Iris pigment epithelial cell (primary cell): ENCODE data around the gene BCAS3.

Experiments
- DNase-seq: peaks from one replicate; pipeline ENCODE4 v3.0.0-alpha.2; 2011; ENCODE audit warnings: low read depth

Gene BCAS3

DNA sequence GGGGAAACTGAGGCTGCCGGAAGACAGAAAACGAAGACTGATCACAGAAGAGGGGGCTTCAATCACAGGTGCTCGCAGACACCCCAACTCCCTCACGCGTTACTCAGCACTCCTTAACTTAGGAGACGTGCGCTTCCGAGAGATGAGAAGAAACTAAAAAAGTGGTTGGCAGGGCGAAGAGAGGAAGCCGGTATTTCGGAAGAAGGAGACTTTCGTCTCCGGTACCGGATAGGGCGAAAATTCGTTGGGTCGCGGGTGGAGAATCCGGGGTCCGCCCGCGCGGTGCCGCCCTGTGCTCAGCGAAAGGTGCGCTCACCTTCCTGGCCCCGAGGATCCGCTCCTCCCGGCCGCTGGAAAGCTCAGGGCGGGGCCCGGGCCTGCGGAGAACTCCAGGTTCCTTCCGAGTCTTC lies 721.1 kb downstream of the BCAS3 start:
- no peak for DNase-seq

DNA sequence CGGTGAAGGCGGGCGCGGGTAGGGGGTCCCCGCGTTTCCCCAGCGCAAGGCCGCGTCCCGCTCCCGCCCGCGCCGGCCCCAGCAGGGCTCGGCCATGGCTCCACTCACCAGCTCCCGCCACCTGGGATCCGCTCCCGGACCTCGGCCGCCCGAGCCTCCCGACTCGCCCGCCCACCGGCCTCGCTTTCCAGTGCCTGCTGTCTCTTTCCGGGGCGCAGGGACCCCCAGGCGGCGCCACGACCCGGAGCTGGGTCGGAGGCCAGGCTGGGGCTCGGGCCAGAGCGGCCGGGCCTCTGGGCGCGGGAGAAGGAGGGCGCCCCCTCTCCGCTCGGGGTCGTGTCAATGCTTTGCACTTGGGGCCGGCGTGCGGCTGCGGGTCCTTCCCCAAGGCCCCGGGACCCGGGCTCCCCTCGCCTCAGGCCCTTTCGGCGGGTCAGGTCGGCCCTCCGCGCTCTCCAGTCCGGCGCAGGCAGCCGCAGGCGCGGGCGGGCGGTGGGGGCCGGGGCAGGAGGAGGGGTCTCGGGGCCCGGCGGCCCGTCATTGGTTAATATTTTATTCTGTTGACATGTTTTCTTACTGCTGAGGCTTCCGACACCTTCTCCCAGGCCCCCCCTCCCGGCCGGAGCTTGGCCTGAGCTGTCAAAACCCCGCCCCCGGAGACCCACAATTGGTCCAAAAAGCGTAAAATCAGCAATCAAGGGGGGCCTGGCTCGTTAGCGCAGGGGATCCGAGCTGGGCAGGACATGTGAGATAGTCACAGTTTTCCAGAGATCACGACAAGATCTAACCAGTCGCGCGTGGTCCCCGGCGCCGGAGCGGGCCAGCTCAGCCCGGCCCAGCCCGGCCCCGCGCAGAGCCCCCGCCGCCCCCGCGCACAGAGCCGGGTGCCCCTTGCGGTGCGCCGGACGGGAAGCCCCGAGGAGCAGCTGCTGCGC lies 721.7 kb downstream of the BCAS3 start, which contains the start of gene TBX2:
Gene TBX2, plus strand, starts transcription at position 713 of the 935 bp plus-strand sequence. CDS start 334 bp downstream, outside the sequence.
- DNase-seq = peak; percentile 63

DNA sequence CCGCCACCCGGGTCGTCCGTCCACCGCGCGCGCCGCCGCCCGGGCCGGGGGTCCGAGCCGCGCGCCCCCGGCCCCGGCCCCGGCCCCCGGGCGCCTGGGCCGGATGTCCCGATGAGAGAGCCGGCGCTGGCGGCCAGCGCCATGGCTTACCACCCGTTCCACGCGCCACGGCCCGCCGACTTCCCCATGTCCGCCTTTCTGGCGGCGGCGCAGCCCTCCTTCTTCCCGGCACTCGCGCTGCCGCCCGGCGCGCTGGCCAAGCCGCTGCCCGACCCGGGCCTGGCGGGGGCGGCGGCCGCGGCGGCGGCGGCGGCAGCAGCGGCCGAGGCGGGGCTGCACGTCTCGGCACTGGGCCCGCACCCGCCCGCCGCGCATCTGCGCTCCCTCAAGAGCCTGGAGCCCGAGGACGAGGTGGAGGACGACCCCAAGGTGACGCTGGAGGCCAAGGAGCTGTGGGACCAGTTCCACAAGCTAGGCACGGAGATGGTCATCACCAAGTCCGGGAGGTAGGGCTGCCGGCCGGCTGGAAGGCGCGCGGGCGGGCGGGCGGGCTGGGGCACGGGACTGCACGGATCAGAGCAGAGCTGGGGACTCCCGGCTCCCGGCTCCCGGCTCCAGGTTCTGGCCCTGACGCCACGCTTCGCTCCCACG lies 722.5 kb downstream of the BCAS3 start:
- peak; percentile 27 for DNase-seq

DNA sequence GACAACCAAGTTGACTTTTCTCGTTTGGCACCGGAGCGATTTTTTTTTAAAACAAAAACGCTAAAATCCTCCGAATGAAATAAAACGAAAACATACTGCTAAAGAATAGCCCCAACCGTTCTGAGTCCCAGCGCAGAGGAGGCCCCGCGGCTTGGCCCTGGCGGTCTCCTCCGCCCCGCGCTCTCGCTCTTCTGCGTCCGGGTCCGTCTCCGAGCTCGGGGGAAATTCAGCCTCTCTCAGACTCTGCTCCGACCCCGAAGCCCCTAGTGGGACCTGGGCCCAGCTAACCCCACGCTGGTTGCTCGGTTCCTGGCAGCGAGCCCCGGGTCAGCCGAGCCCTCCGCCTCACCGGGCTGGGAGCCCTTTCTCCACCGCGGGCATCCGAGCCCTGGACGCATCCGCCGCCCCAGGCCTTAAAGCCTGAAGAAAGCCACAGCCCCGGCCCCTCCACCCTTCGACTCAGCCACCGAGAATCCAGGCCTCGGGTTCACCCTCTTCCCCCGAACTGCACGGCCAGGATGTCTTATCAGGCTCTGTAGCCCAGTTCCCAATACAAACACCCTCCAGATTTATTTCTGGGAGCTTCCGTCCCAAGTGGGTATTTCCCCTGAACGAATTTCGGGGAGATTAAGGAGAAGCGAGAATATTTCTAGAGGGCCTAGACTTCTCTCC lies 723.2 kb downstream of the BCAS3 start:
- no peak for DNase-seq

DNA sequence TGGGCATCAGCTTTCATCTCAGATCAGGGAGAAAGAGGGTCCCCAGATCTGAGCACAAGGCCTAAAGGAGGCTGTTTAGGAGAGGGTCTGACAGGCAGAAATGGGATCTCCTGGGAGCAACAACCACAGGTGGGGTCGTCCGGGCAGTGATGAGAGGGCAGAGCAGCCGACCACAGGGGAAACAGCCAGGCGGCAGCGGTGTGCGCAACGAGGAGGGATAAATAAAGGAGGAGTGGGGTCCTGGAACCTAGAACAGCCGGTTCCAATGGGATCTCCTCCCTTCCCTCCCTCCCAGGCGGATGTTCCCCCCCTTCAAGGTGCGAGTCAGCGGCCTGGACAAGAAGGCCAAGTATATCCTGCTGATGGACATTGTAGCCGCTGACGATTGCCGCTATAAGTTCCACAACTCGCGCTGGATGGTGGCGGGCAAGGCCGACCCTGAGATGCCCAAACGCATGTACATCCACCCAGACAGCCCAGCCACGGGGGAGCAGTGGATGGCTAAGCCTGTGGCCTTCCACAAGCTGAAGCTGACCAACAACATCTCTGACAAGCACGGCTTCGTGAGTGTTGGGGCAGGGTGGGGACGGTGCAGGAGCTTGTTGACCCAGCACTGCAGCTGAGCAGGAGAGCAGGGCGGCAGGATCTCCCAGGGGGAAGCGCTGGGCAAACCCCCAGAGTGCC lies 723.9 kb downstream of the BCAS3 start:
- DNase-seq = no peak

DNA sequence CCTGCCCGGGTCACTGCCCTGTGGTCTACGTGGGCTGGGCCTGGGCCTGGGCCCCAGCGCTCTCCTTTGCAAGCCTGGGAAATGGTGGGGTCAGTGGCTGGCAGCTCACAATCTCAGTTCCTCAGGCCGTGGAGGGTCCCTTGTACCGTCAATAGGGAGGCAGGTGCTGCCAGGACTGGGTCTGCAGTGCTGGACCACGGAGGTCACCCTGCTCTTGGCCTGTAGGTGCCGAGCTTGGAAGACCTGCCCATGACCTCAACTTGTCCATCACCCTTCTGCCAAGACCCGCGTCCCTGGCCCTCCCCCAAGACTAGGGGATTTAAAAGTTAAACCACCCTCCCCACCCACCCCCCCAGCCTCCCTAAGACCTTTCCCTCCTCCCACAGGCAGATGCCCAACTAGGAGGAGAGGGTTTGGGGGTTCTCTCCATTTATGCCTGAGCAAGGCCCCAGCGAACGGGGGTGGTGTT lies 724.5 kb downstream of the BCAS3 start:
- no peak for DNase-seq

DNA sequence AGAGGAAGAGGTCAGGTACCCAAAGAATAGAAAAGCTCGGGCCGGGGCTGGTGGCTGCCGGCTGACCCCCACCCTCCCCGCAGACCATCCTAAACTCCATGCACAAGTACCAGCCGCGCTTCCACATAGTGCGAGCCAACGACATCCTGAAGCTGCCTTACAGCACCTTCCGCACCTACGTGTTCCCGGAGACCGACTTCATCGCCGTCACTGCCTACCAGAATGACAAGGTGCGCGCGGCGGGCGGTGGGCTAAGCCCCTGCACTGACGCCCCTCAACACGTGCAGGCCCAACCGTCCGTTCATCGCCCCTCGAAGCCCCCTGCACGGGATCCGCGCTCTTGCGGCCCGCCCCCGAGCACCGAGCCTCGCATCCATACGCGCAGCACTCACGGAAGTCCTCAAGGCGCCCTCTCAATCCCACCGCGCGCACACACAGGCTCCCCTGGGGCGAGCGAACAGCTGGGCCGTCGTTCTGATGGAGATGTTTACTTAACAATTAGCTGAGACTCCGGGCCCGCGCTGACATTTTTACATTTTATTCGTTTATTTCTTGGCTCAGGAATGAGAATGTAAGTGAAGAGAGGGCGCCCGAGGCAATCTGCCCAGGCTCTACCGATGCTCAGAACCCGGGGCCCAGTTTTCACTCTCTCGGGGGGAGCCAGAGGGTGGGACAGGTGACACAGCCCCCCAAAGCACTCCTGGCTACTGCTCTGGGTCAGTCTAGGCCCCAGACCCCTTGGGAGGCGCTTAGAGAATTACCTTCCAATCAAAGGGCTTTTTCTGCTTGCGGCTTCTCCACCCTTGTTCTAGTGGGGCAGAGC lies 725.5 kb downstream of the BCAS3 start:
- no peak for DNase-seq

DNA sequence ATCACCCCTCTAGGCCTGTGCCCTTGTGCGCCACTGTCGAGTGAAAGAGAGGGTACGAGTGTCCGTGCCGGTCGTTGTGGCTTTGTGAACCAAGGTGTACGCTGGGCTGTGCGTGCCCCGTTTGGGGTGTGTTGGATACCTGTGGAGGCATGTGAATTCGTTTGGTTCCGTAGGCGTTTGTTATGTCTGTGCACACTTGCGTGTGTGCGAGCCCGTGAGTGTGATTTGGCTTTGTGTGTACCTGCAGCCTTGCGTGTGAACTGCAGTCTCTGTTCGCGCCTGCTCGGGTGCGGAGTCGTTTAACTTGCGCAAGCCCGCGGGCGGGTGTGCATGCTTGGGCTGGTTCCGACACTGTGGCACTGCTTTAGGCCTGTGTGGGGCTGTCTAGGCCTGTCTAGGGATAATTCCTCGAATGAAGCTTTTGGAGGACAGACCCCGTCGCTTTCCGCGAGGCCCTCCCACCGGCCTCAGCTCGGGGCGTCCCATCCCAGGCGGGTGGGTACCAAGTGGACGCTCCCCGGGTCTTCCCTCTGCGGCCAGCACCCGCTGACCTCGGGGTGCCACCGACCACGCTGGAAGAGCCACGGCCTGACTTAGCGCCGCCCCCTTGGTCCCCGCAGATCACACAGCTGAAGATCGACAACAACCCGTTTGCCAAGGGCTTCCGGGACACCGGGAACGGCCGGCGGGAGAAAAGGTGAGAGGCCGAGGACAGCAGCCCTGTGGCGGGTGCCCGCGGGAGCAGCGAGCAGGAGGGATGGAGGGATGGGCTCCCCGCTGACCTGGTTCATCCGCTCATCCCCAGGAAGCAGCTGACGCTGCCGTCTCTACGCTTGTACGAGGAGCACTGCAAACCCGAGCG lies 726.4 kb downstream of the BCAS3 start:
- DNase-seq = no peak

DNA sequence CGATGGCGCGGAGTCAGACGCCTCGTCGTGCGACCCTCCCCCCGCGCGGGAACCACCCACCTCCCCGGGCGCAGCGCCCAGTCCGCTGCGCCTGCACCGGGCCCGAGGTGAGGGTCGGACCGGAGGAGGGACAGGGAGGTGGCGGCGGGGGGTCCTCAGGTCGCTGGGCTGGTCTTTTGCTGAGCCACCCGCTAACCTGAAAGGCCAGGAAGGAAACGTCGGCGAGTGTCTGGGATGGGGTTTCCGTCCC lies 726.9 kb downstream of the BCAS3 start:
- DNase-seq = no peak

DNA sequence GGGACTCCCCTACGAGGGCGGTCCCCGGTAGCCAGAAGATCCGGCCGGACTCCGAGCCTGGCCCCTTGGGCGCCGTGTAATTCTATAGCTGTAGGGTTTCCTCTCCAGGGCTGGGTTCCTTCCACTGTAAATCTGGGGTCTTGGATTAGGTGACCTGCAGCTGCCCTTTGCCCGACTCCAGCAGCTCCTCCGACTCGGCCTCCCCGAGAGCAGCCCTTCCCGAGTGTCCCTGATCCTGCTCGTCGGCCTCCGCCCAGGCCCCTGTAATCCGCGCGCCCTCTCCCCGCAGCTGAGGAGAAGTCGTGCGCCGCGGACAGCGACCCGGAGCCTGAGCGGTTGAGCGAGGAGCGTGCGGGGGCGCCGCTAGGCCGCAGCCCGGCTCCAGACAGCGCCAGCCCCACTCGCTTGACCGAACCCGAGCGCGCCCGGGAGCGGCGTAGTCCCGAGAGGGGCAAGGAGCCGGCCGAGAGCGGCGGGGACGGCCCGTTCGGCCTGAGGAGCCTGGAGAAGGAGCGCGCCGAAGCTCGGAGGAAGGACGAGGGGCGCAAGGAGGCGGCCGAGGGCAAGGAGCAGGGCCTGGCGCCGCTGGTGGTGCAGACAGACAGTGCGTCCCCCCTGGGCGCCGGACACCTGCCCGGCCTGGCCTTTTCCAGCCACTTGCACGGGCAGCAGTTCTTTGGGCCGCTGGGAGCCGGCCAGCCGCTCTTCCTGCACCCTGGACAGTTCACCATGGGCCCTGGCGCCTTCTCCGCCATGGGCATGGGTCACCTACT lies 727.4 kb downstream of the BCAS3 start:
- no peak for DNase-seq

DNA sequence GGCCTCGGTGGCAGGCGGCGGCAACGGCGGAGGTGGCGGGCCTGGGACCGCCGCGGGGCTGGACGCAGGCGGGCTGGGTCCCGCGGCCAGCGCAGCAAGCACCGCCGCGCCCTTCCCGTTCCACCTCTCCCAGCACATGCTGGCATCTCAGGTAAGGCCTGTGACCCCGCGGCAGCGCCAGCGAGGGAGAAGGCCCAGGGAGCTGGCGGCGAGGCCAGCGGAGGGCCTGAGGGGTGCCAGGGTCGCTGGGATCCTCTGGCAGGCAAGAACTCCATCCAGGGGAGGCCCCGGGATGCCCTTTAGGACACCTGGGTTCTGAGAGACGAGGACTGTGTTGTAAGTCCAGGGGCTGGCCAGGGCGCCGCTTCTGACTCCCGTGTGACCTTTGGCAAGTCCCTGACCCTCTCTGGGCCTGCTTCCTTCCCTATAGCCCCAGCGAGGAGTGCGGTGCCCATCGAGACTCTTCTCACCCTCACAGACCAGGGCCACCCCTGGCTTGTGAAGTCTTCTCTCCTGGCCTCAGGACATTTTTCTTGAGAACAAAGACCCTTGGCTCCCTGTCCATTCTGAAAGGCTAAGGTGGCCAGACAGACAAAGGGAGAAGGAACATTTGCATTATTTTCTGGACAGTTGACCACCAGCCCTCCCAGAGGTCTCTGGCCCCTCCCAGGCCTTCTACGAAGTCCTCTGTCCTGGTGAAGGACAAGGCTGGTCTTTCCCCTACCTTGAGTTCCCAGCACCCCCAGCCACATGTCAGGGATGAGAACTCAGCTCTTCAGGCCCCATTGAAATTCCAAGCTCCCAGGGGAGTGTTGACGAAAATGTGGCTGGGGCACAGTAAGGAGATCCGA lies 728.3 kb downstream of the BCAS3 start:
- DNase-seq = no peak

DNA sequence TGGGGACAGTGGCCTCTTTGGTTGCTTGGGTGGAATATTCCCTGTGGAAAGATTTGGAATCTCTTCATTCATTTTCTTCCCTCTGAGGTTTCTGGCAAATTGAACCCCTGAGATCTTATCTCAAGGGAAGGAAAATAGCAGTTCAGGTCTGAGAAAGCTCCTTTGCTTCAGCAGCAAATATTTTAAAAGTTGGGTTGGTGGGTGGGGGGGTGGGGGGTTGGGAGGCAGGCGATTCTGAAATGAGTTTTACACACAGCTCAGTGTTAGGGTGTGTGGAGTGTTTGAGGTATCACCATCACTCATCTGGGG lies 728.8 kb downstream of the BCAS3 start:
- DNase-seq = no peak

DNA sequence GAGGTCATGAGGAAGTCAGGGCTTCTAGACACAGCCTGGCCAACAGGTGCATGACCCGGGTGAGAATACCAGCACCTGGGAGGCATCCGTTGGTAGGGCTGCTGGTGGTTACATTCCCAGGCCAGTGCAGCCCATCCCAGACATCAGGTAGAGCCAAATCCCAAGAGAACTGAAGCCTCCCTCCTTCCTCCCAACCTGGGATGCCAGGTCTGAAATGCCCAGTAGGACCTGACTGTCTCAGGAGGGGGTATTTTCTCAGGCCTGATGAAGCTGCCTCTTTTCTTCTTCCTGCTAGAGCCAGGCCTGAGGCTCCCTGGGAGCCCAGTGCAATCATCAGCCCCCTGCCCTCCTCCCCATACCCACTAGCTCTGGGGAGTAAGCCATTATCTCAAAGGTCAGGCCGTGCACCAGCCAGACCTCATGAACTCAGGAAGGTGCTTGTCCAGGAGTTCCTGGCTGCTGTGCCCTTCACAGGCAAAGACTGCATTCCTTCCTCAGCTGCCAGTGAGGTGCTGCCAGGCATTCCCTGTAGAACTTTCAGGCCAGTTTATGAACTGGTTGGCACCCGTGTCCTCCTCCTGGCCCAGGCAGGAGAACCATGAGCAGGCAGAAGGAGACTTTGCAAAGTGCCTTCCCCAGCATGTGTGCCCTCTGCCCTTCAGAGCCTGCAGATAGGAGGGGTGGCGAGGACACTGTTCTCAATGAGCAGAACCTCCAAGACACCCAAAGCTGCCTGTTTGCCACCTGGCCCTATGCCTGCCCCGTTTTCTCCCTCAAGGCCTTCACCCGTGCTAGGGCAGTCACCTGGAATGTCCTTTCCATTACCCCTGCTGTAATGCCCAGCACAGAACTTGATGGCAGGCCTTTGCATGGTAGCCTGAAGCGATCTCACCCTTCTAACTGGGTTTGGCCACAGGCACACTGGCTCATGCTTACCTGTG lies 729.6 kb downstream of the BCAS3 start:
- no peak for DNase-seq

DNA sequence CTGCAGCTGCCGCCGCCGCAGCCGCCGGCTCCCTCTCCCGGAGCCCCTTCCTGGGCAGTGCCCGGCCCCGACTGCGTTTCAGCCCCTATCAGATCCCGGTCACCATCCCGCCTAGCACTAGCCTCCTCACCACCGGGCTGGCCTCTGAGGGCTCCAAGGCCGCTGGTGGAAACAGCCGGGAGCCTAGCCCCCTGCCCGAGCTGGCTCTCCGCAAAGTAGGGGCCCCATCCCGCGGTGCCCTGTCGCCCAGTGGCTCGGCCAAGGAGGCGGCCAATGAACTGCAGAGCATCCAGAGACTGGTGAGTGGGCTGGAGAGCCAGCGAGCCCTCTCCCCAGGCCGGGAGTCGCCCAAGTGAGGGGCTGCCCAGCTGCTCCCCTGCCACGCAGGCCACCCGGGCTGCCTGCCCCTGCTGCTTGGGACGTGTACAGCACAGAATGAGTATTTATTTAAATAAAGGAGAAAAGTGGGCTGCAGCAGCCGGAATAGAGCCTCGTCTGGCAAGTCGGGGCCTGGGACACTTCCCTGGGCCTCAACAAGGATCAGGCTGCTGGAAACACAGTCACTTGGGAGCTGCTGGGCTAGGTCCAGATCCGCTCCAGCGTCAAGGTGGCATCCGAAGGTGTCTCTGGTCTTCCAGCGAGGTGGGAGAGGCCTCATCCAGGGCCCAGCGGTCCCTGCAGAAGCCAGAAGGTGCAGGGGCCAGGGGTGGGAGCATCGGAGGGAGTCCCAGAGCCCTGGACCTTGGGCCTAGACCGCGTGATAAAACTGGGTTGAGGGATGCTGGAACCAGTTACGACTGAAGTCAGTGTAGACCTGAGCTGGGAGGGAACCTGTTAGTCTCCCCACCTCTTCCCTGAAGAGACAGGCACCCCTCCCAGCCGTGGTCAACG lies 730.7 kb downstream of the BCAS3 start:
- no peak for DNase-seq

DNA sequence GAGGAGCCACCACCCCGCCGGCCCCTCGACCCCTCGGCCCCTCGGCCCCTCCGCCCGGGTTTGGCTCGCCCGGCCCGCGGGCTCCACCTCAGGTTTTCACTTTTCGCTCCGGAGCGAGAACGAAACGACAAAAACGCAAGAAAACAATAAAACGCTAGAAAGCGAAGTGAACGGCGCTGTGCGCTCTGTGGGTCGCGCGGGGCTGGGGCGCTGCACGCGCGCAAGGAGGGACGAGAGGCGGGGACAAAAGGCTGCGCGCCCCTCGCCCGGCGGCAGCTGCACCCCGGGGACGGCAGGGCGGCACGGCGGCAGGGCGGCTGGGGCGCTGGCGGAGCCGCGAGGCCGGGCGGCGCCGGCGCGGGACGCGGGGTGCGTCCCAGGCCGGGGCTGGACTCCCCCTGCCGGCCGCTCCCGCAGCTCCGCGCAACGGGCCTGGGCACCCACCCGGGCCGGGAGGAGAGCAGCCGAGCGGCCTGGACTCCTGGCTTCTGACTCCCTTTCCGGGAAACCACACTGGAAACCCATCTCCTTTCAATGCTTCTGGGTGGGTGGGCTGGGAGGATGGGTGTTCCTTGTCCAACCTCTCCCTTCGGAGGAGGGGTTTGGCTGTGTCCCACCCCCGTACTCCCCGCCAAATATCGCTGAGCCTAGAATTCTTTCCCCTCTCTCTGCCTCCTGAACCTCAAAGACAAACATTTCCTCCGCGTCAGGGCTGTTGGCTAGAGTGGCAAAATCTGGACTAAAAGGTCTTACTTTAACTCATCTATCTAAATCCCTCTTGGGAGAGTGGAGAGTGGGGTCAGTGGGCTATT lies 731.9 kb downstream of the BCAS3 start:
- DNase-seq = peak; percentile 68
